ENCODE measurements around the gene RPA4.
"Not testable (repeated sequence)": the region's sequence is repeated elsewhere in the genome, so short reads cannot be mapped to it uniquely, and the experiment has no call there.

The RPA4 gene, protein sequence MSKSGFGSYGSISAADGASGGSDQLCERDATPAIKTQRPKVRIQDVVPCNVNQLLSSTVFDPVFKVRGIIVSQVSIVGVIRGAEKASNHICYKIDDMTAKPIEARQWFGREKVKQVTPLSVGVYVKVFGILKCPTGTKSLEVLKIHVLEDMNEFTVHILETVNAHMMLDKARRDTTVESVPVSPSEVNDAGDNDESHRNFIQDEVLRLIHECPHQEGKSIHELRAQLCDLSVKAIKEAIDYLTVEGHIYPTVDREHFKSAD

GRCh38 chrX:96883608-96884007 is at the start of gene RPA4:
Gene RPA4, plus strand, starts transcription at chrX:96883908. Its CDS starts 403 bp downstream, at chrX:96884311.
- DNase-seq (ENCODE audit: low spot score) = no peak

DNA sequence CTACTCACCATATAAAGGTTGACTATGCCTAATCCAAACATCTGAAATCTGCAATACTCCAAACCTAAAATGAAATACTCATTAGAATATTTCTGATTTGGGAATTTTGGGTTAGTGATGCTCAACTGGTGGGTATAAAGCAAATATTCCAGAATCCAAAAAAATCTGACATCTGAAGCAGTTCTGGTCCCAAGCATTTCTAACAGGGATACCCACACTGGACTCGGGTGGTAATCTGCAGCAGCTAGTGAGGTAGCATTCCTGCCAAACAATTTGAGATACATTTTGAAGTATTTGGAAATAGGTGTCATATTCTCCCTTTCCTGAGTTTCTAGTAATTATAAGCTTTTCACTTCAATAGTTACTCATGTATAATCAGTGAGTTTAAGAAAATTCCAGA is 49.6 kb upstream of the RPA4 start:
- DNase-seq (ENCODE audit: low spot score) = no peak

DNA sequence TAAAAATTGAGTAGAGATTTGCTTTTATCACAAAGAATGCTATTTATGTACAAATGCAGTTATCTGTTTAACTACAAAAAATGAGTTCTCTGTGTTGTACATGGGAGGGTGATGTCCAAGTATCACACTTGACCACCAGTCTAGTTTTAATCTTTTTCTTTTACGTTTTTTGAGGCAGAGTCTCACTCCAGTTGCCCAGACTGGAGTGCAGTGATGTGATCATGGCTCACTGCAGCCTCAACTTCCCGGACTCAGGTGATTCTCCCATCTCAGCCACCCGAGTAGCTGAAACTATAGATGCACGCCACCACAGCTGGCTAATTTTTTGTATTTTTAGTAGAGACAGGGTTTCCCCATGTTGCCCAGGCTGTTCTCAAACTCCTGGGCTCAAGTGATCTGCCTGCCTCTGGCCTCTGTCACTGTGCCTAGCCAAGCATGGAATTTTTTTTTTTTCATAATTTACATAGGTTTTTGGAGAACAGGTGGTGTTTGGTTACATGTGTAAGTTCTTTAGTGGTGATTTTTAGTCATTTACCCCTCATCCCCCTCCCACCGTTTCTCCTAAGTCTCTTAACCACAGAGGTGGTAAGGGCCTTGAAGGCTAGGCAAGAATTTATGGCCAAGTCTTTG is 47.9 kb upstream of the RPA4 start:
- no peak for DNase-seq (ENCODE audit: low spot score)

- DNase-seq (ENCODE audit: low spot score) = no peak
Observed at GRCh38 chrX:96837808-96838207, 45.9 kb upstream of the RPA4 start.

- DNase-seq (ENCODE audit: low spot score) = no peak
Observed at GRCh38 chrX:96838537-96838936, 45.2 kb upstream of the RPA4 start.

DNA sequence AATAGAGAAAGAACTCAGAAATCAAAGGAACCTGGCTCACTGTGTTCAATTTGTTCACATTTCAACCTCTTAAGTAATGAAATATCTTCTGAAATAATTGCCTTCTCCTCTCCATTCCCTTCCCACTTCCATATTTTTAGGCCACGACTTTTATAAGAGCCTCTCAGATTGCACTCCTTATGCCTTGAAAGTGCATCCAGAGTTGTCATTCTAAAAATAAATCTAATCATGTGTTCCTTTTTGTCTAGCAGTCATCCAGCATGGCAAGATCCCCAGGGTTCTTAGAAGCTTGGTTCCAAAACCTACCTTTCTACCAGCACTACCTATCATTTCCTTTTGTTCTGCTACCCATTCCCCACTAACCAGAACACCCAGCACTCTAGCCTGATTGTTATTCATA is 42.4 kb upstream of the RPA4 start:
- DNase-seq (ENCODE audit: low spot score) = no peak

- DNase-seq (ENCODE audit: low spot score) = not testable (repeated sequence)
Observed at GRCh38 chrX:96841866-96842265, 41.8 kb upstream of the RPA4 start.

DNA sequence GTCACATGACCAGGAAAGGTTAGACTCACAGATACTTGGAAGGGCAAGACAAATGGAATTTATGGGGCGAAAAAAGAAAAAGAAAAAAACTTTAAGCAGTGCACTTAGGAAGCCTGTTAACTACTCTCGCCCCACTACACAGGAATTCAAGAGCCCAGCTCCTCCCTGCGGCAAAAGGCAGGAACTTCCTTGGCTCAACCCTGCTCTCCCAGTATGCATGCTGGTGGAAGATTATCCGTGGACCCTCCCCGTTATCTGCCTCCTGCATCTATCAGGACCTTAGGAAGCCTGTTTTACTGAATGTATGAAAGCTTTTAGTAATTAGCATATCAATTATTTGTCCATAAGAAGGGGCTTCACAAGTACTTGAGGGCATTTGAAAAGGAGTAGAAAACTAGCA is 40.1 kb upstream of the RPA4 start:
- DNase-seq (ENCODE audit: low spot score) = no peak

GRCh38 chrX:96846841-96847240 is 36.9 kb upstream of the RPA4 start:
- DNase-seq (ENCODE audit: low spot score) = no peak

GRCh38 chrX:96859422-96859821 is 24.3 kb upstream of the RPA4 start:
- DNase-seq (ENCODE audit: low spot score) = not testable (repeated sequence)

GRCh38 chrX:96861218-96861617 is 22.5 kb upstream of the RPA4 start:
- DNase-seq (ENCODE audit: low spot score) = no peak

- no peak for DNase-seq (ENCODE audit: low spot score)
Observed at GRCh38 chrX:96861661-96862060, 22.0 kb upstream of the RPA4 start.

GRCh38 chrX:96884027-96884426 is 319 bp downstream of the RPA4 start:
- no peak for DNase-seq (ENCODE audit: low spot score)

- no peak for DNase-seq (ENCODE audit: low spot score)
Observed at GRCh38 chrX:96889726-96890125, 6.0 kb downstream of the RPA4 start.

GRCh38 chrX:96906741-96907140 is 23.0 kb downstream of the RPA4 start:
- DNase-seq (ENCODE audit: low spot score) = no peak

DNA sequence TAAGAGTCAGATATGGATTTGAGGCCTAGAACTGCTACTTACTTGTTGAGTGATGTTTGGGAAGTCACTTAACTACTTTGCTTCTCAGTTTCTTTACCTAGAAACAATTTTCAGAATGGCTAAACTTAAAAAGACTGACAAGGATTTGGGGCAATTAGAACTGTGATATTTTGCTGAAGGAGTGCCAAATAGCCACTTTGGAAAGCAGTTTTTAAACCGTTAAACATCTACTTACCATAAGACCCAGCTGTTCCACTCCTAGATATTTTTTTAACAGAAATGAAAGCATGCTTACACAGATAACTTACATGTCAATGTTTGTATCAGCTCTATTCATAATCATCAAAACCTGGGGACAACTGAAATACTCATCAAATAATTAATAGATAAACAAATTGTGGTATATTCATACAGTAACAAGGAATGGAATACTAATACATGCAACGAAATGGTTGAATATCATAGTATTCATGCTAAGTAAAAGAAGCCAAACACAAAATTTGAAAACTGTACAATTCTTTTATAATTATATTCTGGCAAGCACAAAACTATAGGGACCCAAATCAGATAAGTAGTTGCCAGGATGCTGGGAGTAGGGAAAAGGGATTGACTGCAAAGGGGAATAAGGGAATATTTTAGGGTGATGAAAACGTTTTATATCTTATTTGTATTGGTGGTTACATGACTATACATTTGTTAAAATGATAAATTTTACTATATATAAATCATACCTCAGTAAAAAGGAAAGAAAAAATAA is 24.0 kb downstream of the RPA4 start:
- DNase-seq (ENCODE audit: low spot score) = no peak

DNA sequence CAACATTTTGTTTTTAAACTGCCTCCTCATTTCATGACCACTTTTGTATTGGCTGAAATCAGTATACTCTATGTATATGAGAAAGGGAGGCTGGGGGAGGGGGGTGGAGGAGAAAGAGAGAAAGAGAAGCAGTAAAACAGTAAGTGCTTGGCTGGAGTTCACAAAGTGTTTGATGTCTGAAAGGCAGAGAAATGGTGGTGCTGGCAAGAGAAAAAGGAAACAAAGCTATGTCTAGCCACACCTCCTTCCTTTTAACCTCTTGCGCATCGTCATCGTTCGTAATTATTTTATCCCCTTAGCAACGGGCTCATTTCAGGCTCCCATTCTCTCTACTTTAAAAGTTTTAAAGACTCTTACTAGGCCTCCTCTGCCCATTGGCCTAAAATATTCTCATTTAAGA is 25.6 kb downstream of the RPA4 start:
- DNase-seq (ENCODE audit: low spot score) = no peak

- no peak for DNase-seq (ENCODE audit: low spot score)
Observed at GRCh38 chrX:96918864-96919263, 35.2 kb downstream of the RPA4 start.

GRCh38 chrX:96919672-96920071 is 36.0 kb downstream of the RPA4 start:
- no peak for DNase-seq (ENCODE audit: low spot score)

GRCh38 chrX:96924581-96924980 is 40.9 kb downstream of the RPA4 start:
- DNase-seq (ENCODE audit: low spot score) = no peak

DNA sequence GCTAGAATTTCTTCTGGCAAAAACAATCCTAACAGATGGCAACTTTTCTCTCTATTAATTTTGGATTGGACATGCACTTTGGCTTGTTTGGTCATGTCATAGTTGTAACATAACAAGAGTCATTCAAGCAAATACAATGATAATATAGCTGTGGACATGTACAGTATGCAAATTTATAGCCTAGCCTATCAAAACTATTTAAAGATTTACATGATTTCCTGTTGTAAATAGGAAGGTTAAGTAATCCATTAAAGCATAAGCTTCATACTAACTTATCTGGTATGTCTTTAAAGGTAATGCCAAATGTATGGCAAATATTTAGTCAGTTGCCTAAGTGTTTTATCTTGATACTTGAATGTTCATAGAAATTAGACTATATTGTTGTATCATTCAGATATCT is 45.3 kb downstream of the RPA4 start:
- no peak for DNase-seq (ENCODE audit: low spot score)

Data from SW480 (cell line).